H9 (cell line): Measurements from ENCODE around the gene CAMTA1. TPM values are rescaled to one million over a fixed set of nuclear protein-coding genes. Genes with fewer than 3 reads are reported as not detected.

Experiments used
- DNase-seq: peaks from one replicate; pipeline ENCODE4 v3.0.0-alpha.2; 2017
- H2AFZ ChIP-seq: one replicate; pipeline ENCODE4 v1.6.1; 2013; ENCODE audit warnings: mild to moderate bottlenecking, low read length, control low read depth, moderate library complexity
- H2AK5ac ChIP-seq: 2 replicates; pipeline ENCODE4 v1.6.1; 2013; ENCODE audit warnings: low read length, control low read depth, mixed read lengths; ENCODE audit not compliant: insufficient read length
- H2BK120ac ChIP-seq: one replicate; pipeline ENCODE4 v1.6.1; 2013; ENCODE audit warnings: low read depth, mild to moderate bottlenecking, low read length, control low read depth, inconsistent platforms; ENCODE audit not compliant: poor library complexity, severe bottlenecking
- H2BK12ac ChIP-seq: 2 replicates; pipeline ENCODE4 v1.6.1; 2013; ENCODE audit warnings: low read length, control low read depth, mixed read lengths, low read depth; ENCODE audit not compliant: insufficient read length
- H2BK15ac ChIP-seq: 2 replicates; pipeline ENCODE4 v1.6.1; 2013; ENCODE audit warnings: low read depth, low read length, control low read depth
- H2BK20ac ChIP-seq: one replicate; pipeline ENCODE4 v1.6.1; 2013; ENCODE audit warnings: low read depth, mild to moderate bottlenecking, low read length, control low read depth, inconsistent platforms; ENCODE audit not compliant: poor library complexity, severe bottlenecking
- H2BK5ac ChIP-seq: 2 replicates; pipeline ENCODE4 v1.6.1; 2013; ENCODE audit warnings: low read length, control low read depth, mixed read lengths; ENCODE audit not compliant: insufficient read length
- H3K14ac ChIP-seq: 2 replicates; pipeline ENCODE4 v1.6.1; 2013; ENCODE audit warnings: low read length, control low read depth; ENCODE audit not compliant: insufficient read depth
- H3K18ac ChIP-seq: 2 replicates; pipeline ENCODE4 v1.6.1; 2013; ENCODE audit warnings: low read depth, mild to moderate bottlenecking, mixed read lengths, low read length, control low read depth; ENCODE audit not compliant: insufficient read length
- H3K23ac ChIP-seq: 2 replicates; pipeline ENCODE4 v1.6.1; 2013; ENCODE audit warnings: low read length, control low read depth, mixed read lengths, low read depth; ENCODE audit not compliant: insufficient read length
- H3K23me2 ChIP-seq: 2 replicates; pipeline ENCODE4 v1.6.1; 2013; ENCODE audit warnings: low read depth, mild to moderate bottlenecking, mixed read lengths, low read length, control low read depth; ENCODE audit not compliant: insufficient read length, poor library complexity, severe bottlenecking
- H3K27ac ChIP-seq: 2 replicates; pipeline ENCODE4 v1.5.1; 2013; ENCODE audit warnings: low read length, control low read depth, mixed read lengths, low read depth; ENCODE audit not compliant: insufficient read length
- H3K27me3 ChIP-seq: 2 replicates; pipeline ENCODE4 v1.6.1; 2013; ENCODE audit warnings: low read length, control low read depth, inconsistent platforms; ENCODE audit not compliant: insufficient read depth
- H3K4ac ChIP-seq: 2 replicates; pipeline ENCODE4 v1.6.1; 2013; ENCODE audit warnings: low read depth, mild to moderate bottlenecking, control low read depth, inconsistent platforms, low read length, moderate library complexity
- H3K4me1 ChIP-seq: 2 replicates; pipeline ENCODE4 v1.6.1; 2013; ENCODE audit warnings: low read length, control low read depth, inconsistent platforms; ENCODE audit not compliant: insufficient read depth
- H3K4me2 ChIP-seq: 2 replicates; pipeline ENCODE4 v1.6.1; 2013; ENCODE audit warnings: low read length, control low read depth, mixed read lengths; ENCODE audit not compliant: insufficient read length, insufficient read depth
- H3K56ac ChIP-seq: 2 replicates; pipeline ENCODE4 v1.6.1; 2013; ENCODE audit warnings: low read depth, mild to moderate bottlenecking, mixed read lengths, low read length, control low read depth; ENCODE audit not compliant: insufficient read length
- H3K79me1 ChIP-seq: 2 replicates; pipeline ENCODE4 v1.6.1; 2013; ENCODE audit warnings: low read depth, mild to moderate bottlenecking, moderate library complexity, low read length, control low read depth, inconsistent platforms; ENCODE audit not compliant: insufficient read depth, poor library complexity, severe bottlenecking
- H3K79me2 ChIP-seq: 2 replicates; pipeline ENCODE4 v1.6.1; 2013; ENCODE audit warnings: low read length, control low read depth, inconsistent platforms; ENCODE audit not compliant: insufficient read depth
- H3K9ac ChIP-seq: 2 replicates; pipeline ENCODE4 v1.6.1; 2013; ENCODE audit warnings: low read length, control low read depth, mixed read lengths; ENCODE audit not compliant: insufficient read length; ENCODE audit errors: extremely low read depth
- H3K9me3 ChIP-seq: one replicate; pipeline ENCODE4 v1.6.1; 2013; ENCODE audit warnings: low read depth, low read length, inconsistent platforms; ENCODE audit not compliant: control insufficient read depth
- H3T11ph ChIP-seq: one replicate; pipeline ENCODE4 v1.6.1; 2013; ENCODE audit warnings: mild to moderate bottlenecking, low read length, control low read depth, inconsistent platforms
- H4K20me1 ChIP-seq: one replicate; pipeline ENCODE4 v1.6.1; 2013; ENCODE audit not compliant: control insufficient read depth, insufficient read length, insufficient read depth
- H4K5ac ChIP-seq: 2 replicates; pipeline ENCODE4 v1.6.1; 2013; ENCODE audit warnings: low read depth, mild to moderate bottlenecking, mixed read lengths, low read length, control low read depth; ENCODE audit not compliant: insufficient read length
- H4K8ac ChIP-seq: replicated peaks from 2 replicates; pipeline ENCODE4 v1.6.1; 2013; ENCODE audit warnings: low read length, control low read depth, mixed read lengths, low read depth; ENCODE audit not compliant: insufficient read length
- H4K91ac ChIP-seq: 2 replicates; pipeline ENCODE4 v1.6.1; 2013; ENCODE audit warnings: low read depth, mild to moderate bottlenecking, moderate library complexity, mixed read lengths, low read length, control low read depth; ENCODE audit not compliant: insufficient read length
- H3K27ac Mint-ChIP-seq, 3 experiments: 2 replicates in 2 of 3; 3 replicates in 1 of 3; pipeline ENCODE4 v1.8.0; 2020 to 2021; ENCODE audit warnings: mixed read lengths in 3 of 3, mild to moderate bottlenecking in 1 of 3, moderate library complexity in 1 of 3
- H3K27me3 Mint-ChIP-seq: 2 replicates; pipeline ENCODE4 v1.8.0; 2021; ENCODE audit warnings: low read depth, mild to moderate bottlenecking, moderate library complexity, mixed read lengths
- H3K36me3 Mint-ChIP-seq, 3 experiments: 2 replicates in 2 of 3; 3 replicates in 1 of 3; pipeline ENCODE4 v1.8.0; 2020 to 2021; ENCODE audit warnings: low read depth in 3 of 3, mixed read lengths in 3 of 3; ENCODE audit not compliant: insufficient read depth in 1 of 3
- H3K4me1 Mint-ChIP-seq, 2 experiments: 2 replicates each; pipeline ENCODE4 v1.8.0; 2020; ENCODE audit warnings: mixed read lengths in 2 of 2
- H3K4me3 Mint-ChIP-seq, 2 experiments: 2 replicates in 1 of 2; 3 replicates in 1 of 2; pipeline ENCODE4 v1.8.0; 2020 to 2021; ENCODE audit warnings: mild to moderate bottlenecking in 2 of 2, mixed read lengths in 2 of 2, moderate library complexity in 1 of 2
- H3K9me3 Mint-ChIP-seq, 2 experiments: 2 replicates in 1 of 2; 3 replicates in 1 of 2; pipeline ENCODE4 v1.8.0; 2020; ENCODE audit warnings: mild to moderate bottlenecking in 2 of 2, mixed read lengths in 2 of 2, moderate library complexity in 1 of 2
- whole genome bisulfite sequencing: extraction: QIAGEN DNeasy Blood & Tissue Kit; methylation state at CpG from one replicate; pipeline ENCODE4 v1.1.7; 2013; ENCODE audit warnings: missing lambda C conversion rate, low lambda C conversion rate, mixed read lengths; ENCODE audit not compliant: insufficient read length; ENCODE audit errors: extremely low coverage; 5-methylcytosine and 5-hydroxymethylcytosine counted together
- total RNA-seq: library from RNA; stranded (reverse); gene quantifications from 2 replicates; pipeline ENCODE4 v1.2.1, GENCODE V29; 2021
- TF ChIP-seq, protein P1 (sequence below): fragments of 200-600 bp; sonication (generic); conservative IDR thresholded peaks from 3 replicates; pipeline ENCODE4 v1.8.0; 2021; ENCODE audit warnings: antibody characterized with exemption, mild to moderate bottlenecking

The CAMTA1 gene
- total RNA-seq, 1 experiment from 2014 or later: 115 TPM

- H4K8ac ChIP-seq: no peak overlapping the region
- Mint-ChIP-seq H3K4me3 (peak overlapping the region in 1 of 2 experiments; percentile 14; a peak in 1 of 5 replicates), H3K27me3 (peaks cover 9% of the 10 kb centered on the region), H3K4me1 (peaks cover 55 to 56% of the 10 kb centered on the region in 2 experiments), H3K27ac (no peak overlapping the region), H3K9me3 (no peaks in the 10 kb centered on the region; a peak in 1 of 5 replicates), H3K36me3 (peaks cover 0 to 6% (median 0%) of the 10 kb centered on the region in 3 experiments; a peak in 1 of 7 replicates)
- no peak overlapping the region for H3K4ac ChIP-seq
- H4K91ac ChIP-seq: no peak overlapping the region
- H2BK5ac ChIP-seq: no peak overlapping the region
- H4K5ac ChIP-seq: no peak overlapping the region
- H3K4me1 ChIP-seq: no peaks in the 10 kb centered on the region; the same call in 1 of the 2 replicates
- no peaks in the 10 kb centered on the region for H3K27me3 ChIP-seq
- no peak overlapping the region for H3T11ph ChIP-seq
- no peak overlapping the region for H3K56ac ChIP-seq
- H3K14ac ChIP-seq: no peak overlapping the region
- no peak overlapping the region for H3K4me2 ChIP-seq
- TF ChIP-seq, protein P1, sequence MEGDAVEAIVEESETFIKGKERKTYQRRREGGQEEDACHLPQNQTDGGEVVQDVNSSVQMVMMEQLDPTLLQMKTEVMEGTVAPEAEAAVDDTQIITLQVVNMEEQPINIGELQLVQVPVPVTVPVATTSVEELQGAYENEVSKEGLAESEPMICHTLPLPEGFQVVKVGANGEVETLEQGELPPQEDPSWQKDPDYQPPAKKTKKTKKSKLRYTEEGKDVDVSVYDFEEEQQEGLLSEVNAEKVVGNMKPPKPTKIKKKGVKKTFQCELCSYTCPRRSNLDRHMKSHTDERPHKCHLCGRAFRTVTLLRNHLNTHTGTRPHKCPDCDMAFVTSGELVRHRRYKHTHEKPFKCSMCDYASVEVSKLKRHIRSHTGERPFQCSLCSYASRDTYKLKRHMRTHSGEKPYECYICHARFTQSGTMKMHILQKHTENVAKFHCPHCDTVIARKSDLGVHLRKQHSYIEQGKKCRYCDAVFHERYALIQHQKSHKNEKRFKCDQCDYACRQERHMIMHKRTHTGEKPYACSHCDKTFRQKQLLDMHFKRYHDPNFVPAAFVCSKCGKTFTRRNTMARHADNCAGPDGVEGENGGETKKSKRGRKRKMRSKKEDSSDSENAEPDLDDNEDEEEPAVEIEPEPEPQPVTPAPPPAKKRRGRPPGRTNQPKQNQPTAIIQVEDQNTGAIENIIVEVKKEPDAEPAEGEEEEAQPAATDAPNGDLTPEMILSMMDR: no peak
- no peak overlapping the region for H3K23ac ChIP-seq
- no peak overlapping the region for H3K27ac ChIP-seq
- H3K79me1 ChIP-seq: no peaks in the 10 kb centered on the region
- H3K9me3 ChIP-seq: no peaks in the 10 kb centered on the region
- DNase-seq: no peak
- no peak overlapping the region for H2AFZ ChIP-seq
- H3K9ac ChIP-seq: no peak overlapping the region
- no peaks in the 10 kb centered on the region for H4K20me1 ChIP-seq
- H2AK5ac ChIP-seq: no peak overlapping the region
- H3K79me2 ChIP-seq: no peaks in the 10 kb centered on the region
- no CpG with 5 or more reads among the region's 12 CpGs for WGBS
- H2BK12ac ChIP-seq: no peak overlapping the region
- H3K23me2 ChIP-seq: peaks cover 10% of the 10 kb centered on the region
- no peak overlapping the region for H2BK20ac ChIP-seq
- H3K18ac ChIP-seq: no peak overlapping the region
- H2BK15ac ChIP-seq: no peak overlapping the region
- H2BK120ac ChIP-seq: no peak overlapping the region
Measured at GRCh38 chr1:6960291-6960811, 175.1 kb downstream of the CAMTA1 start.
